Measurements from ENCODE around the gene CCDC200.
"Not testable (repeated sequence)": the region's sequence is repeated elsewhere in the genome, so short reads cannot be mapped to it uniquely, and the experiment has no call there.

CCDC200 gene

DNA sequence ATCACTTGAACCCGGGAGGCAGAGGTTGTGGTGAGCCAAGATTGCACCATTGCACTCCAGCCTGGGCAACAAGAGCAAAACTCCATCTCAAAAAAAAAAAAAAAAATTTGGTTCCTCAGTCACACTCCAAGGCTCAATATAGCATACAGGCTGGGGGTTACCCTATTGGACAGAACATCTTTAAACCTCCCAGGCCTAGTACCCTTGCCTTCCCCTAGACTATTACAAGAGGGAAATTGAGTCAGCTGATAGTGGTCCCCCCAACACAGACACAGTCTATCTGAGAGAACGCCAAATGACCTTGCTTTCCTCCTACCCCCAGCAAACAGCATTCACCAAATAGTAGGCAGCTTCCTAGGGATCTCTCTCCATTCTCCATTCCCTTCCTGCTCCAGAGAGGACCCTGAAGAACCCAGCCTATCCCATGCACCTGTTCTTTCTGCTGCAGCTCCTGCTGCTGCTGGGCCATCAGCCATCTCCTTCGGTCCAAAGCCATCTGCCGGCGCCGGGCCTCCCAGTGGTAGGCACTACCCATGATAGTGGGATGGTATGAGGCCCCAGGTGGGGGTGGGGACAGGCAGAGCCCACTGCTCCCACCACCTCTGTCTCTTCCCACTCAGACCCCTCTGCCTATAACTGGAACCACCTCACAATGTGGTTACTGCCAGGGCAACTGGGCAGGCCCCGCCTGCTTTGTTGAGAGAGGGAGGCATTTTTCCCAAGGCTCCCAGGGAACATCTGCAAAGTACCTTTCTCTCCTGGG lies at the start of gene CCDC200:
CCDC200 (minus strand) TSS at position 604 of the 763 bp plus-strand sequence; CDS start at position 535, 69 bp downstream.
- not testable (repeated sequence) for DNase-seq

GRCh38 chr17:43272914-43273313 lies 44.5 kb upstream of the CCDC200 start:
- DNase-seq, result not testable (repeated sequence)

- not testable (repeated sequence) for DNase-seq
Measured at GRCh38 chr17:43272483-43272882, 44.1 kb upstream of the CCDC200 start.

GRCh38 chr17:43270552-43271504 lies 42.4 kb upstream of the CCDC200 start:
- not testable (repeated sequence) for DNase-seq

DNA sequence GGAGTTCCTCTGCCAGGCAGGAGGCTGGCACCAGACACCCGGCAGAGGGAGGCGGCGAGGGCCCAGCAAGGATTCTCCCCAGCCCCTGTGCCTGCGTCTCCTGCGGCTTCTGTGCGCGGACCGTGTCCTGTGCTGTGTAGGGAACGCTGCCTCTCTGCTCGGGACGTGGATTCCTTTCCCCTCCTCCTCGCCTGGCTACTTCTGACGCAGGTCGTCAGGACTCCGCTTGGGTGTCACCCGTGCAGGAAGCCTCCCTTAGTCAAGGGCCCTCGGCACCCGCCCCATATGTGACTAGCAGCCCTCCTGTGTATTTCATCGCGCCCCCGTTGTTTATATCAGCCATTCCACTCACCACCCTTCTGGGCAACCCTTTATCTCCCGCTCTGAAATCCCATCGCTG lies 18.0 kb upstream of the CCDC200 start:
- DNase-seq, result not testable (repeated sequence)

DNA sequence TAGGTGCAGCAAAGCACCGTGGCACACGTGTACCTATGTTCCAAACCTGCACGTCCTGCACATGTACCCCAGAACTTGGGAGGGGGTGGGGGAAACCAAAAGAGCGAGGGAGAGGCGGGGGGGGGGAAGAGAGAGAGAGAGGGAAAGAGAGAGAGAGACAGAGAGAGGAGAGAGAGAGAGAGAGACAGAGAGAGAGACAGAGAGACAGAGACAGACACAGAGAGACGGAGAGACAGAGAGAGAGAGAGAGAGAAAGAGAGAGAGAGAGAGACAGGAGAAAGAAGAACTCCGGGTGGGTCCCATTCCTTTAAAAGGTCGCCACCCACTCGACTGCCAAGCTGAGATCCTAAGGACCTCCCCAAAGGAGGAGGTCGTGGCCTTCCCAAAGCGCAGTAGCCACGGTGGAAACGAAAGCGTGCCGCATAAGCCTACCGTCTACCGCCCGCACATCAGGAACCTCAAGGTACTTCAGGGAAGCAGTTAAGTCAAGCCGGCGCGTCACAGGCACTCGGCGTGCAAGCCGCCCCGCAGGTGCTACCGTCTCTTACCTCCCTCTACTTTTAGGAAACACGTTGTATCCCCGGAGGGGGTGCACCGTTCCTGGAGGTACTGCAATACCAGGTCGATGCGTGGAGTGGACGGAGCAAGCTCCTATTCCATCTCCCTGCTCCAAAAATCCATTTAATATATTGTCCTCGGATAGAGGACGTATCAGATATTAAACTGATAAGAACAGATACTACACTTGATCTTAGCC lies 12.4 kb upstream of the CCDC200 start:
- not testable (repeated sequence) for DNase-seq

DNA sequence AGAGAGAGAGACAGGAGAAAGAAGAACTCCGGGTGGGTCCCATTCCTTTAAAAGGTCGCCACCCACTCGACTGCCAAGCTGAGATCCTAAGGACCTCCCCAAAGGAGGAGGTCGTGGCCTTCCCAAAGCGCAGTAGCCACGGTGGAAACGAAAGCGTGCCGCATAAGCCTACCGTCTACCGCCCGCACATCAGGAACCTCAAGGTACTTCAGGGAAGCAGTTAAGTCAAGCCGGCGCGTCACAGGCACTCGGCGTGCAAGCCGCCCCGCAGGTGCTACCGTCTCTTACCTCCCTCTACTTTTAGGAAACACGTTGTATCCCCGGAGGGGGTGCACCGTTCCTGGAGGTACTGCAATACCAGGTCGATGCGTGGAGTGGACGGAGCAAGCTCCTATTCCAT lies 11.2 kb upstream of the CCDC200 start:
- DNase-seq, result not testable (repeated sequence)

DNA sequence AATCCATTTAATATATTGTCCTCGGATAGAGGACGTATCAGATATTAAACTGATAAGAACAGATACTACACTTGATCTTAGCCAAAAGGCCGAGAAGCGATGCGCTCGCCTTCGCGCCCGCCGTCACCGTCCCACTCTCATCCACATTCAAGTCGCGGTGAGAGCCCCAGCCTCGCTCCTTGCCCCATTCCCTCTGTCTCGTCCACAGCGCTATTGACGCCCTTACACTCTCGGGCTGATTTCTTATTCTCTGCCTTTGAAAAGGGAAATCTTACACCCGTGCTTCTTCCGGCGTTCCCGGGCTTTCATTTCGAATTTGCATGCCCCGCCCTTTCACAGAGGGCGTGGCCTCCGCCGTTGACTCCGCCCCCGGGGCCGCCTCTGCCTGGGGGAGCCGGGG lies 5.5 kb upstream of the CCDC200 start, which contains the start of gene RNU2-1:
RNU2-1 (minus strand) TSS at position 101 of the 400 bp plus-strand sequence.
- not testable (repeated sequence) for DNase-seq

- DNase-seq, result not testable (repeated sequence)
Measured at GRCh38 chr17:43233263-43233662, 4.8 kb upstream of the CCDC200 start.

GRCh38 chr17:43232021-43232699 lies 3.7 kb upstream of the CCDC200 start:
- not testable (repeated sequence) for DNase-seq

DNA sequence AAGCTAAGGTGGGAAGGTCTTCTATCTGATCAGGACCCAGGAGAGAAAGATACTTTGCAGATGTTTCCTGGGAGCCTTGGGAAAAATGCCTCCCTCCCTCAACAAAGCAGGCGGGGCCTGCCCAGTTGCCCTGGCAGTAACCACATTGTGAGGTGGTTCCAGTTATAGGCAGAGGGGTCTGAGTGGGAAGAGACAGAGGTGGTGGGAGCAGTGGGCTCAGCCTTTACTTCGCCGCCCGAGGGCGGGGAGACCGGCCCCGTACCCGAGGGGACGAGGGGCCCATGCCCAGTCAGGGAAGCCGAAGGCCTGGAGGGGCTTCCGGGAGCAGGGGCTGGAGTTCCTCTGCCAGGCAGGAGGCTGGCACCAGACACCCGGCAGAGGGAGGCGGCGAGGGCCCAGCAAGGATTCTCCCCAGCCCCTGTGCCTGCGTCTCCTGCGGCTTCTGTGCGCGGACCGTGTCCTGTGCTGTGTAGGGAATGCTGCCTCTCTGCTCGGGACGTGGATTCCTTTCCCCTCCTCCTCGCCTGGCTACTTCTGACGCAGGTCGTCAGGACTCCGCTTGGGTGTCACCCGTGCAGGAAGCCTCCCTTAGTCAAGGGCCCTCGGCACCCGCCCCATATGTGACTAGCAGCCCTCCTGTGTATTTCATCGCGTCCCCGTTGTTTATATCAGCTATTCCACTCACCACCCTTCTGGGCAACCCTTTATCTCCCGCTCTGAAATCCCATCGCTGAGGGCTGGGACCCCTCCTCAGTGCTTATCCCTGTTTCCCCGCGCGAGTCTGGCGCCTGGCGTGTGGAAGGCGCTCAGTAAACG lies 3.0 kb upstream of the CCDC200 start:
- not testable (repeated sequence) for DNase-seq

DNA sequence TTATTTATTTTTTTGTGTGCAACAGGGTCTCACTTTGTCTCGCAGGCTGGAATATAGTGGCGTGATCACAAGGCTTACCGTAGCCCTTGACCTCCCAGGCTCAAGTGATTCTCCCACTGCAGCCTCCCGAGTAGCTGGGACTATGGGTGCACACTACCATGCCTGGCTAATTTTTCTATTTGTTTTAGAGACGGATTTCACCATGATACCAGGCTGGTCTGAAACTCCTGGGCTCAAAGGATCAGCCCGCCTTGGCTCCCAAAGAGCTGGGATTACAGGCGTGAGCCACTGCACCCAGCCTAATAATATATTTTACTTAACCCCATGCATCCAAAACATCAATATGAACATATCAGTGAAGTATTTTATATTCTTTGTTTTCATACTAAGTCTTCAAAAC lies 2.0 kb downstream of the CCDC200 start:
- no peak for DNase-seq

GRCh38 chr17:43224146-43224705 lies 4.2 kb downstream of the CCDC200 start:
- DNase-seq, result no peak

DNA sequence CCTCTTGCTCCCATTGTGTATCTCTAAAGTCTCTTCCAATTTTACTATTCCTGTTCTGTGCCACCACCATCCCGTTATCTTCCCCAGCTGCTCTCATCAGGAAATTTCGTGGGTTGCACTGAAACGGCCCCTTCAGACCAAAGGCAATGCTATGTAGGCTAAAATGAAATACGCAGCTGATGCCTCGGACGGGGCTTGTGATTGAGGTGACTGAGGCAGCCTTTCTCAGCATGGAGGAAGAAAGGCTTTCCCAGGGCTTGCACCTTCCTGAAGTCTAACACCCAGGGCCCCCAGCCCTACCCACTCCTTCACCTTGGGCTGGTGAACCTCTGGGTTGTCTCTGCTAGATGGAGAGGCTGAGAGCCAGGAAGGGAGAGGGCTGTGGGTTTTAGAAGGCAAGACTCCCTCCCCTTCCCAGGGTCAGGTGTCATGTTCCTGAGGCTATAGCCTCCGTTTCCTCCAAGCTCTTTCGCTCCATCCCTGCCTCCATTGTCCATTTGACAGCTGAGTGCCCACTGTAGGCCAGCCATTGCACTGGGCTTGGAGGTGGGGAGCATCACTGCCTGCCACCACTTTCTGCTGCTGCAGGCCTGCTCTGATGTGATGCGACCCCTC lies 7.8 kb downstream of the CCDC200 start:
- DNase-seq, result no peak

- DNase-seq, result no peak
Measured at GRCh38 chr17:43219746-43220380, 8.6 kb downstream of the CCDC200 start.

DNA sequence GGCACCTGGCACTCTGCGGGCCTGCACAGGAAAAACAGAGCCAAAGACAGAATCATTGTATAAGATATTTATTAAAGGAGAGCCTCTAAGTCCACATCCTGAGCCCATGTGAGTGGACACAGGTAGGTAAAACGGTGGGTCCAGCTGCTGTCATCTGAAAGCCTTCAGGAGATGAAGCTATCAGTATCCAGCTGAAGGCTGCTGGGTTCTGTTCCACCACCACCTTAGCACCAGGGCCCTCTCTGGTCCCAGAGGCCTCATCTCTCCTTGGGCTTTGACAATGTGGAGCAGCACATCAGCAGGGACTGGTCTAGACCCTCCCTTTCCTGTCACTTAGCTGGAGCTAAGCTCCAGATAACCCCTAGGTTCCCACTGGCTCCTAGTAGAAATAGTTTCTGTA lies 9.4 kb downstream of the CCDC200 start:
- DNase-seq, result no peak

DNA sequence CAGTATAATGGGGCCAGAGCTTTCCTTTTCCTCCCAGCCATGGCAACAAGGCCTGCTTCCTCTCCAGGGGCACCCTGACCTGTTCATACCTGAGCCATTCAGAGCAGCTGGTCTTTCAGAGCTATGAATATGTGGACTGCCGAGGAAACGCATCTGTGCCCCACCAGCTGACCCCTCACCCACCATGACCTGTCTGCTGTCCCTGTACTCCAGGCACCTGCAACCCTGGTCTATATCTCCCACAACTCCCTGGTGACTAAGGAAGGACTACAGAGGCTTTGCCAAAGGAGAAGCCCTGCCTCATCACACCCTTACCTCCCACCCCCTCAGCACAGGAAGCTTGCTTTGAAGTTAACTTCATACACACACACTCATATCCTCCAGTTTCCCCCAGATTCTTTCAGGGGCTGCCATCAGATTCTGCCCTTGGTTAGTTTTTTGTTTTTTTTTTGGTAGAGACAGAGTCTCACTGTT lies 10.8 kb downstream of the CCDC200 start:
- DNase-seq, result no peak

DNA sequence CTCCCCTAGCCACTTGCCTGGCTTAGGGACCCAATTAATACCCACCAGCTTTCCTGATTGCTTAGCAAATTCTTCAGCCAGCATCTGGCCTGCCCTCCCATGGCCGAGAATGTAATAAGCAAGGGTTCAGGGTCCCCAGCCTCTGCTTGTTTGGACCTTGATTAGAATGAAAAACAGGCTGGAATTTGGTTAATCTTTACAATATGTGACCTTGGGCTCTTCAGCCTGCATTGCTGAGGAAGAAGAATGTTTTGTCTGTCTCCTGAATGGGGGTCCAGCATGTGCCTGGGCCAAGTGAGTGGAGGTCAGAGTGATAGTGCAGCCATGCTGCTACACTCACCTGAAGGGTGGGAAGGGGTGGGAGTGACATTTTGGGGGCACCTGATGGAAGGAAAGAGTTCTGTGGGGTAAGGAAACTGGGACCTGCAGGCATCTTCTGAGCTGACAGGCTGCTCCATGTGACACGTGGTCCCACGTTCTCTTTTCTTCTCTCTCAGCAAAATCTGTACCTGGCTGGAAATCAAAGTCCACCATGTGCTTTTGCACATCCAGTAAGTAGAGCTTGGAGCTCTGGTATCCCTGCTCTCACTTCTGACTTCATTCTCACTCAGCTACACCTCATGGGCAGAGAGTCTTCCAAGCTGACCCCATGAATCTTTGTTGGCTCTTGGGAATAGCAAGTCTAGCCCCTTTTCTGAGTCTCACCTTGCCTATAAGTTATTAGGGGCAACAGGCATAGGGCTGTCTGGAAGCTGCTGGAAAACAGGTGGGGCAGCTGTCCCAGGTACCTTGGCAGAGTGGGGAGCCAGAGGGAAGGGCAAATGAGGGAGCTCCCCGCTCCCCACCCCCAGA lies 11.4 kb downstream of the CCDC200 start:
- DNase-seq, result no peak

- DNase-seq, result no peak
Measured at GRCh38 chr17:43216369-43216761, 12.1 kb downstream of the CCDC200 start.

Data from fibroblast of upper back skin (primary cell).